Fibroblast of lung (primary cell): ENCODE results near the gene C1QTNF8. TPM values are rescaled to one million over a fixed set of nuclear protein-coding genes. Genes with fewer than 3 reads are reported as not detected.

ENCODE experiments used
- DNase-seq, 2 donors: peaks; one replicate each; pipeline versions ENCODE4 v3.0.0 to v3.0.0-alpha.2; 2010; ENCODE audit warnings: low read depth in 2 of 2
- H2AFZ ChIP-seq: 2 replicates; pipeline ENCODE4 v1.5.1; 2012; ENCODE audit warnings: low read length, control low read depth, inconsistent platforms
- H3K27ac ChIP-seq: 2 replicates; pipeline ENCODE4 v1.5.1; 2011; ENCODE audit warnings: low read length, control low read depth; ENCODE audit not compliant: insufficient read depth
- H3K27me3 ChIP-seq: 2 replicates; pipeline ENCODE4 v1.5.1; 2011; ENCODE audit warnings: mild to moderate bottlenecking, low read length; ENCODE audit not compliant: control insufficient read depth, insufficient read depth
- H3K36me3 ChIP-seq: 2 replicates; pipeline ENCODE4 v1.5.1; 2011; ENCODE audit warnings: low read length; ENCODE audit not compliant: control insufficient read depth, insufficient read depth
- H3K4me1 ChIP-seq: 2 replicates; pipeline ENCODE4 v1.5.1; 2011; ENCODE audit warnings: low read length; ENCODE audit not compliant: control insufficient read depth, insufficient read depth; ENCODE audit errors: extremely low read depth
- H3K4me2 ChIP-seq: 2 replicates; pipeline ENCODE4 v1.5.1; 2011; ENCODE audit warnings: low read length, control low read depth; ENCODE audit not compliant: insufficient read depth; ENCODE audit errors: extremely low read depth
- H3K4me3 ChIP-seq, 4 experiments: fragments of 200-600 bp in 1 of 4; sonication (generic) in 1 of 4; replicated peaks in 1 of 4; 2 replicates each; pipeline ENCODE4 v1.5.1; 2011 to 2016; ENCODE audit warnings: low read length in 4 of 4, low read depth in 3 of 4, mild to moderate bottlenecking in 3 of 4, control low read depth in 2 of 4, inconsistent platforms in 1 of 4, mixed read lengths in 1 of 4; ENCODE audit not compliant: insufficient read depth in 1 of 4; ENCODE audit errors: control extremely low read depth in 1 of 4
- H3K79me2 ChIP-seq: 2 replicates; pipeline ENCODE4 v1.5.1; 2012; ENCODE audit warnings: mild to moderate bottlenecking, low read length, inconsistent platforms; ENCODE audit not compliant: control insufficient read depth, insufficient read depth
- H3K9ac ChIP-seq: 2 replicates; pipeline ENCODE4 v1.5.1; 2011; ENCODE audit warnings: mild to moderate bottlenecking, low read length, control low read depth; ENCODE audit not compliant: insufficient read depth
- H3K9me3 ChIP-seq: 2 replicates; pipeline ENCODE4 v1.5.1; 2012; ENCODE audit warnings: low read depth, low read length; ENCODE audit not compliant: control insufficient read depth, insufficient read depth
- H4K20me1 ChIP-seq: 2 replicates; pipeline ENCODE4 v1.5.1; 2011; ENCODE audit warnings: low read length; ENCODE audit not compliant: control insufficient read depth, insufficient read depth; ENCODE audit errors: extremely low read depth
- CTCF ChIP-seq, 2 donors: IDR thresholded peaks in 1 of 2; conservative IDR thresholded peaks in 1 of 2; 1 replicate in 1 of 2; 2 replicates in 1 of 2; pipeline ENCODE4 v1.5.1; 2011 to 2012; ENCODE audit warnings: low read length in 2 of 2, control low read depth in 1 of 2, inconsistent platforms in 1 of 2, low read depth in 1 of 2, mild to moderate bottlenecking in 1 of 2
- EZH2 ChIP-seq: IDR thresholded peaks from 2 replicates; pipeline ENCODE4 v1.5.1; 2012; ENCODE audit warnings: low read length, control low read depth, mild to moderate bottlenecking; ENCODE audit errors: missing control alignments
- polyA plus RNA-seq, 2 donors: library from polyadenylated mRNA; depleted of rRNA in 1 of 2; stranded (reverse) in 1 of 2; unstranded in 1 of 2; fragments of >200 nt; gene quantifications; 2 replicates each; pipeline ENCODE4 v1.2.1, GENCODE V29; 2011 to 2012; ENCODE audit warnings: missing spikeins in 1 of 2
- total RNA-seq: library from RNA; depleted of rRNA; stranded (reverse); fragments of >200 nt; gene quantifications from 2 replicates; pipeline ENCODE4 v1.2.1, GENCODE V29; 2014

C1QTNF8 gene
- total and polyA plus RNA-seq, 2 donors (not counting 1 experiment from before 2014, with no cell fraction given), result not detected

- Histone ChIP-seq H3K9ac (no peak overlapping the region), H3K27ac (no peak overlapping the region), H3K36me3 (no peaks in the 10 kb centered on the region), H2AFZ (no peak overlapping the region), H3K4me1 (no peaks in the 10 kb centered on the region), H3K27me3 (no peaks in the 10 kb centered on the region), H3K9me3 (no peaks in the 10 kb centered on the region), H3K4me3 (no peak overlapping the region), H3K79me2 (no peaks in the 10 kb centered on the region), H3K4me2 (no peak overlapping the region), H4K20me1 (no peaks in the 10 kb centered on the region)
- DNase-seq, result no peak
- TF ChIP-seq EZH2, result no peak
- TF ChIP-seq CTCF (conservative IDR thresholded peaks at IDR 0.05 in 1 of 2, IDR thresholded peaks at IDR 0.05 in 1 of 2; ENCODE audit: low read depth in 1 of 2, low read length in 2 of 2), result no peak
These were observed 30.0 kb upstream of the C1QTNF8 start for GRCh38 chr16:1126044-1126443.

- DNase-seq, result peak; percentile 13 to 72
- Histone ChIP-seq H4K20me1 (no peaks in the 10 kb centered on the region), H3K4me1 (no peaks in the 10 kb centered on the region), H3K4me2 (no peak overlapping the region), H3K9me3 (no peaks in the 10 kb centered on the region), H3K9ac (no peak overlapping the region), H3K36me3 (no peaks in the 10 kb centered on the region), H2AFZ (no peak overlapping the region), H3K27ac (no peak overlapping the region), H3K4me3 (no peak overlapping the region), H3K79me2 (no peaks in the 10 kb centered on the region), H3K27me3 (no peaks in the 10 kb centered on the region)
- no peak for TF ChIP-seq CTCF (conservative IDR thresholded peaks at IDR 0.05 in 1 of 2, IDR thresholded peaks at IDR 0.05 in 1 of 2; ENCODE audit: low read depth in 1 of 2, low read length in 2 of 2)
- TF ChIP-seq EZH2, result no peak
These were observed 29.4 kb upstream of the C1QTNF8 start for GRCh38 chr16:1125471-1125870.

- no peak for DNase-seq
- H3K9me3 ChIP-seq, result no peaks in the 10 kb centered on the region
- H4K20me1 ChIP-seq, result no peaks in the 10 kb centered on the region
- no peaks in the 10 kb centered on the region for H3K4me1 ChIP-seq
- no peaks in the 10 kb centered on the region for H3K27me3 ChIP-seq
- no peak overlapping the region for H3K4me3 ChIP-seq
- no peak overlapping the region for H2AFZ ChIP-seq
- no peaks in the 10 kb centered on the region for H3K36me3 ChIP-seq
- no peak overlapping the region for H3K4me2 ChIP-seq
- TF ChIP-seq EZH2, result no peak
- TF ChIP-seq CTCF (conservative IDR thresholded peaks at IDR 0.05 in 1 of 2, IDR thresholded peaks at IDR 0.05 in 1 of 2; ENCODE audit: low read depth in 1 of 2, low read length in 2 of 2), result no peak
- no peaks in the 10 kb centered on the region for H3K79me2 ChIP-seq
- no peak overlapping the region for H3K27ac ChIP-seq
- H3K9ac ChIP-seq, result no peak overlapping the region
These were observed 28.8 kb upstream of the C1QTNF8 start for GRCh38 chr16:1124795-1125194.
